Ovary (tissue), 3 donors: ENCODE measurements around the gene ECE2.

Experiments used
- POLR2A ChIP-seq: fragments of 450-650 bp; IDR thresholded peaks from one replicate; pipeline ENCODE4 v1.6.1; 2017; ENCODE audit warnings: antibody characterized with exemption, mild to moderate bottlenecking, moderate library complexity
- TF ChIP-seq, protein P1 (sequence below), 3 donors: fragments of 450-650 bp in 2 of 3; fragments of 200-600 bp in 1 of 3; IDR thresholded peaks; one replicate each; pipeline versions ENCODE4 v1.5.1 to v1.8.0; 2016 to 2022; ENCODE audit warnings: antibody characterized with exemption in 3 of 3, mild to moderate bottlenecking in 1 of 3
- donor health status: DM: no; HTN: no; CAD: no.

DNA sequence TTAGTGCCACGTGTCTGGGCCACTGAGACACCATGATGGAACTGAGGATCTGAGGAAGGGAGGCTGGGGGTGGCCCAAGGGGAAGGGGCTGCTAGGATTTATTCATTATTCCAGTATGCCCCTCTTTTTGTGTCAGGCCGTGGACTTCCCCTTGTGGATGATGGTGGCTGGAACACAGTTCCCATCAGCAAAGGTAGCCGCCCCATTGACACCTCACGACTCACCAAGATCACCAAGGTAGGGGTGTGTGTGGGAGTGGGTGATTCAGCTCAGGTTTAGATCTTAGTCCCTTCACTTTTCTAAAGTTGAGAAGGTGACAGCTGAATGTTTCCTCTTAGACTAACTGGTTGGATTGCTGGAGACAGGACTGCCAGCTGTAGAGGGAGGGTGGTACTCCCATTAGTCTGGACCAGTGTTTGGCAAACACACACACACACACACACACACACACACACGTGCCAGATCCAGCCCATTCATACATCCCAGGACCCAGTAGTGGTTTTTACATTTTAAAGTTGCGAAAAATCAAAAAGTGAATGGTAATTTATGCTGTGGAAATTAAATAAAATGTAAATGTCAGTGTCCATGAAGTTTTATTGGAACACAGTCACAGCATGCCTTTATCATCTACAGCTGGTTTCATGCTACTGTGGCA, 50.0 kb downstream of the ECE2 start:
- no peak for TF ChIP-seq POLR2A
- TF ChIP-seq, protein P1, sequence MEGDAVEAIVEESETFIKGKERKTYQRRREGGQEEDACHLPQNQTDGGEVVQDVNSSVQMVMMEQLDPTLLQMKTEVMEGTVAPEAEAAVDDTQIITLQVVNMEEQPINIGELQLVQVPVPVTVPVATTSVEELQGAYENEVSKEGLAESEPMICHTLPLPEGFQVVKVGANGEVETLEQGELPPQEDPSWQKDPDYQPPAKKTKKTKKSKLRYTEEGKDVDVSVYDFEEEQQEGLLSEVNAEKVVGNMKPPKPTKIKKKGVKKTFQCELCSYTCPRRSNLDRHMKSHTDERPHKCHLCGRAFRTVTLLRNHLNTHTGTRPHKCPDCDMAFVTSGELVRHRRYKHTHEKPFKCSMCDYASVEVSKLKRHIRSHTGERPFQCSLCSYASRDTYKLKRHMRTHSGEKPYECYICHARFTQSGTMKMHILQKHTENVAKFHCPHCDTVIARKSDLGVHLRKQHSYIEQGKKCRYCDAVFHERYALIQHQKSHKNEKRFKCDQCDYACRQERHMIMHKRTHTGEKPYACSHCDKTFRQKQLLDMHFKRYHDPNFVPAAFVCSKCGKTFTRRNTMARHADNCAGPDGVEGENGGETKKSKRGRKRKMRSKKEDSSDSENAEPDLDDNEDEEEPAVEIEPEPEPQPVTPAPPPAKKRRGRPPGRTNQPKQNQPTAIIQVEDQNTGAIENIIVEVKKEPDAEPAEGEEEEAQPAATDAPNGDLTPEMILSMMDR (IDR thresholded peaks at IDR 0.05): no peak
